Cardiac muscle cell (in vitro differentiated cells and primary cell): Measurements from ENCODE around the gene EAF2. TPM values are rescaled to one million over a fixed set of nuclear protein-coding genes. Genes with fewer than 3 reads are reported as not detected.

Experiments used
- DNase-seq, 2 donors: peaks; one replicate each; pipeline versions ENCODE4 v3.0.0 to v3.0.0-alpha.2; 2010 to 2017; ENCODE audit warnings: low read depth in 1 of 2, low spot score in 1 of 2
- H3K27ac ChIP-seq: fragments of 200-600 bp; sonication (generic); 2 replicates; pipeline ENCODE4 v1.5.1; 2016
- H3K27me3 ChIP-seq: fragments of 200-600 bp; sonication (generic); 2 replicates; pipeline ENCODE4 v1.6.0; 2016; ENCODE audit warnings: control low read depth
- H3K36me3 ChIP-seq: fragments of 200-600 bp; sonication (generic); 2 replicates; pipeline ENCODE4 v1.5.1; 2016; ENCODE audit warnings: control low read depth
- H3K4me1 ChIP-seq: fragments of 200-600 bp; sonication (generic); 2 replicates; pipeline ENCODE4 v1.8.1; 2017; ENCODE audit warnings: low read depth, mild to moderate bottlenecking, mixed run types
- H3K4me3 ChIP-seq: fragments of 200-600 bp; sonication (generic); 2 replicates; pipeline ENCODE4 v1.5.1; 2016; ENCODE audit warnings: mild to moderate bottlenecking
- H3K9me3 ChIP-seq: fragments of 200-600 bp; sonication (generic); 2 replicates; pipeline ENCODE4 v1.5.1; 2017; ENCODE audit warnings: low read depth, mild to moderate bottlenecking, control low read depth
- CTCF ChIP-seq: IDR thresholded peaks from 2 replicates; pipeline ENCODE4 v1.5.1; 2012; ENCODE audit warnings: low read depth, mild to moderate bottlenecking, low read length
- polyA plus RNA-seq: library from polyadenylated mRNA; unstranded; fragments of >200 nt; fragmentation: Nextera tagmentation; extraction: Ambion mirVana; gene quantifications from 2 replicates; pipeline ENCODE4 v1.2.1, GENCODE V29; 2016
- total RNA-seq: library from RNA; depleted of rRNA; stranded (reverse); fragments of >200 nt; gene quantifications from 2 replicates; pipeline ENCODE4 v1.2.3, GENCODE V29; 2016

EAF2 gene
- total and polyA plus RNA-seq, 2 experiments from 2014 or later = 1.7 to 2.8 TPM

GRCh38 chr3:121821421-121822199, 13.4 kb upstream of the EAF2 start:
- no peaks in the 10 kb centered on the region for H3K4me1 ChIP-seq
- peak in 1 of 2 donors; percentile 73 for DNase-seq
- no peaks in the 10 kb centered on the region for H3K9me3 ChIP-seq
- H3K4me3 ChIP-seq = no peak overlapping the region
- TF ChIP-seq CTCF = no peak
- no peak overlapping the region for H3K27ac ChIP-seq
- H3K27me3 ChIP-seq = no peaks in the 10 kb centered on the region
- peaks cover 35% of the 10 kb centered on the region for H3K36me3 ChIP-seq

- H3K4me1 ChIP-seq = no peaks in the 10 kb centered on the region
- H3K4me3 ChIP-seq = no peak overlapping the region
- H3K36me3 ChIP-seq = peaks cover 47% of the 10 kb centered on the region
- DNase-seq = no peak
- H3K27me3 ChIP-seq = no peaks in the 10 kb centered on the region
- TF ChIP-seq CTCF = no peak
- H3K27ac ChIP-seq = no peak overlapping the region
- H3K9me3 ChIP-seq = no peaks in the 10 kb centered on the region
Observed at GRCh38 chr3:121822973-121823372, 12.0 kb upstream of the EAF2 start.

DNA sequence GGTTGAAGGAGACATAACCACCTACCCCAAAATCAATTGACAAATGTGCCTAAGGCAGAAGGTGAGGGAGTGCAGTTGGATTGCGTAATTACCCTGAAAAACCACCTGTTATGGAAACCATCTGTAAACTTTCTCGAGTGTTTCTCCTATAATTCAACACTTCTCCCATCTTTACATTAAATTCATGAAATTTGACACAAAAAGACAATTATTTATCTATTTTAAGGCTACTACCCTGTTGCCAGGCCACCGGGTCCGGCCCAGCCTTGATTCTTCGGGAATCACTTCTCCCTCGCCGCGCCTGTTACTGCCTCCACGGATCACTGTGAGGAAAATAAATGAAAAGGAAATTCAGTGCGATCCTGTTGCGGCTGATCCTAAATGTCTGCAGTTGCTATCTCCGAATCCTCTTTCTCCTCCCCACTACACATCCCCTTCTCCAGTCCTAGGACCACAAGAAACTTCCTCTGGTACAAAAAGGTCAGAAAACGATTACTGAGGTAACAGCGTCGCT, 795 bp upstream of the EAF2 start:
- peak overlapping the region; percentile 74 for H3K4me3 ChIP-seq
- H3K27me3 ChIP-seq = peaks cover 30% of the 10 kb centered on the region
- peak overlapping the region; percentile 39 for H3K27ac ChIP-seq
- H3K36me3 ChIP-seq = no peaks in the 10 kb centered on the region
- no peaks in the 10 kb centered on the region for H3K4me1 ChIP-seq
- no peak for TF ChIP-seq CTCF
- no peaks in the 10 kb centered on the region for H3K9me3 ChIP-seq
- DNase-seq = peak; percentile 19 to 26

DNA sequence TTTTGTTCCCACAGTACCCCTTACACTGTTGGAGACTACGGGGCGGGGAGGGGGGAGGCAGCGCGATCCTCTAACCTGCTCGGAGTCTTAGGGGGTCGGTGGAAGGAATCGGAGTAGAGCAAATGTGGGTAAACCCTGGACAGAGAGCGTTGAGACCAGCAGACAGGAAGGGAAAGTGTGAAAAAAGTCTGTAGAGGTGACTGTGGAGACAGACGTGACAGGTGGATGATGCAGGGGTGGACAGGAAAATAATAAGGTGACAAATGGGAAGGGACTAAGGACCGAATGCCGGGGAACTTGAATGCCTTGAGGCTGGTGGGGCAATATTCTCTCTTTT, 424 bp downstream of the EAF2 start:
- Histone ChIP-seq H3K9me3 (no peaks in the 10 kb centered on the region), H3K36me3 (no peaks in the 10 kb centered on the region), H3K27ac (no peak overlapping the region), H3K4me3 (peak overlapping the region; percentile 74), H3K27me3 (peaks cover 30% of the 10 kb centered on the region), H3K4me1 (no peaks in the 10 kb centered on the region)
- DNase-seq = no peak
- TF ChIP-seq CTCF = no peak

GRCh38 chr3:121836064-121836463, 1.1 kb downstream of the EAF2 start:
- no peak for TF ChIP-seq CTCF
- no peak for DNase-seq
- H3K4me3 ChIP-seq = no peak overlapping the region

More at GRCh38 chr3:121836064-121836463, 1.1 kb downstream of the EAF2 start:
- Histone ChIP-seq H3K27me3 (peaks cover 30% of the 10 kb centered on the region), H3K4me1 (no peaks in the 10 kb centered on the region), H3K36me3 (no peaks in the 10 kb centered on the region), H3K9me3 (no peaks in the 10 kb centered on the region), H3K27ac (no peak overlapping the region)
